Ishikawa (cell line): Measurements from ENCODE around the gene NHLRC2.

ENCODE experiments used
- CEBPB ChIP-seq: IDR thresholded peaks from 2 replicates; pipeline ENCODE4 v1.6.1; 2012
- CREB1 ChIP-seq: IDR thresholded peaks from 2 replicates; pipeline ENCODE4 v1.6.1; 2012; ENCODE audit warnings: low read depth
- EP300 ChIP-seq: IDR thresholded peaks from 2 replicates; pipeline ENCODE4 v1.6.1; 2012; ENCODE audit warnings: borderline replicate concordance
- FOXM1 ChIP-seq: IDR thresholded peaks from 2 replicates; pipeline ENCODE4 v1.6.1; 2012; ENCODE audit warnings: low read depth, borderline replicate concordance
- RAD21 ChIP-seq: IDR thresholded peaks from 2 replicates; pipeline ENCODE4 v1.6.1; 2012; ENCODE audit warnings: low read depth
- TAF1 ChIP-seq: IDR thresholded peaks from 2 replicates; pipeline ENCODE4 v1.6.1; 2012; ENCODE audit warnings: low read depth, mild to moderate bottlenecking
- TEAD4 ChIP-seq: IDR thresholded peaks from 2 replicates; pipeline ENCODE4 v1.6.1; 2012
- YY1 ChIP-seq: IDR thresholded peaks from 2 replicates; pipeline ENCODE4 v1.6.1; 2012; ENCODE audit warnings: low read depth
- TF ChIP-seq, protein P1 (sequence below): IDR thresholded peaks from 2 replicates; pipeline ENCODE4 v1.6.1; 2012
- TF ChIP-seq, protein P2 (sequence below): IDR thresholded peaks from 2 replicates; pipeline ENCODE4 v1.6.1; 2012; ENCODE audit warnings: low read depth, mild to moderate bottlenecking

DNA sequence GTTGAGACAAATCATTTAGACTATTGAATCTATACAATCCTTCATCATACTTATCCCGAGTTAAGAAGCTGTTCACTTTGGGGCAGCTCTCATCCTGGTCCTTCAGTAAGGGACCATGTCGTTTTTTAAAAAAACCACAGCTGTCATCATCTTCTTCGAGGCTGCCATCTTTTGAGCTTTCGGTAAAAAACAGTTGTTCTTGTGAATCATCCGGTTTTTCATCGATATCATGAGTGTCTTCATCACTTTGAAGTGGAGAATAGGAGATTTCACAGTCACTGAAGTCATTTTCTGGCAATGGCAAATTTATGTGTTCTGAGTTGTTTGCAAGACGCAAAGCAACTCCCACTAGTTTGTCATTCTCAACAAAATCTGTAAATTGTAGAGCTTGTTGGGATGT lies 4.5 kb upstream of the NHLRC2 start:
- no peak for TF ChIP-seq YY1
- TF ChIP-seq CEBPB = no peak
- no peak for TF ChIP-seq FOXM1
- TF ChIP-seq, protein P1, sequence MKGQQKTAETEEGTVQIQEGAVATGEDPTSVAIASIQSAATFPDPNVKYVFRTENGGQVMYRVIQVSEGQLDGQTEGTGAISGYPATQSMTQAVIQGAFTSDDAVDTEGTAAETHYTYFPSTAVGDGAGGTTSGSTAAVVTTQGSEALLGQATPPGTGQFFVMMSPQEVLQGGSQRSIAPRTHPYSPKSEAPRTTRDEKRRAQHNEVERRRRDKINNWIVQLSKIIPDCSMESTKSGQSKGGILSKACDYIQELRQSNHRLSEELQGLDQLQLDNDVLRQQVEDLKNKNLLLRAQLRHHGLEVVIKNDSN = no peak
- TF ChIP-seq RAD21 = no peak
- TF ChIP-seq, protein P2, sequence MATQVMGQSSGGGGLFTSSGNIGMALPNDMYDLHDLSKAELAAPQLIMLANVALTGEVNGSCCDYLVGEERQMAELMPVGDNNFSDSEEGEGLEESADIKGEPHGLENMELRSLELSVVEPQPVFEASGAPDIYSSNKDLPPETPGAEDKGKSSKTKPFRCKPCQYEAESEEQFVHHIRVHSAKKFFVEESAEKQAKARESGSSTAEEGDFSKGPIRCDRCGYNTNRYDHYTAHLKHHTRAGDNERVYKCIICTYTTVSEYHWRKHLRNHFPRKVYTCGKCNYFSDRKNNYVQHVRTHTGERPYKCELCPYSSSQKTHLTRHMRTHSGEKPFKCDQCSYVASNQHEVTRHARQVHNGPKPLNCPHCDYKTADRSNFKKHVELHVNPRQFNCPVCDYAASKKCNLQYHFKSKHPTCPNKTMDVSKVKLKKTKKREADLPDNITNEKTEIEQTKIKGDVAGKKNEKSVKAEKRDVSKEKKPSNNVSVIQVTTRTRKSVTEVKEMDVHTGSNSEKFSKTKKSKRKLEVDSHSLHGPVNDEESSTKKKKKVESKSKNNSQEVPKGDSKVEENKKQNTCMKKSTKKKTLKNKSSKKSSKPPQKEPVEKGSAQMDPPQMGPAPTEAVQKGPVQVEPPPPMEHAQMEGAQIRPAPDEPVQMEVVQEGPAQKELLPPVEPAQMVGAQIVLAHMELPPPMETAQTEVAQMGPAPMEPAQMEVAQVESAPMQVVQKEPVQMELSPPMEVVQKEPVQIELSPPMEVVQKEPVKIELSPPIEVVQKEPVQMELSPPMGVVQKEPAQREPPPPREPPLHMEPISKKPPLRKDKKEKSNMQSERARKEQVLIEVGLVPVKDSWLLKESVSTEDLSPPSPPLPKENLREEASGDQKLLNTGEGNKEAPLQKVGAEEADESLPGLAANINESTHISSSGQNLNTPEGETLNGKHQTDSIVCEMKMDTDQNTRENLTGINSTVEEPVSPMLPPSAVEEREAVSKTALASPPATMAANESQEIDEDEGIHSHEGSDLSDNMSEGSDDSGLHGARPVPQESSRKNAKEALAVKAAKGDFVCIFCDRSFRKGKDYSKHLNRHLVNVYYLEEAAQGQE = no peak
- no peak for TF ChIP-seq EP300
- no peak for TF ChIP-seq TAF1
- no peak for TF ChIP-seq TEAD4
- TF ChIP-seq CREB1 = no peak
